GM12878 (cell line): ENCODE data around the gene DIAPH2. TPM values are rescaled to one million over a fixed set of nuclear protein-coding genes. Genes with fewer than 3 reads are reported as not detected.

ENCODE experiments used
- ATAC-seq: fragments of 200-7000 bp; cut with Tn5 transposase; 3 replicates; pipeline ENCODE4 v1.9.1; 2020; ENCODE audit warnings: mild to moderate bottlenecking, moderate library complexity
- BruUV-seq: library from RNA; stranded (reverse); fragments of 400-500 nt; replicated peaks from 2 replicates; lab custom pipeline; 2021; lab: Mats Ljungman, UMichigan
- CTCF ChIA-PET: fragments of 300-600 bp; sonication (Branson Sonifier 250); formaldehyde crosslinking; extraction: SDS; loops from one replicate; lab custom pipeline; 2021; ENCODE audit warnings: inconsistent platforms; lab: Yijun Ruan, JAX
- POLR2A ChIA-PET: fragments of 350-600 bp; formaldehyde crosslinking; extraction: SDS; loops from one replicate; lab custom pipeline; 2021; ENCODE audit warnings: inconsistent platforms; lab: Charles Lee
- RAD21 ChIA-PET: fragments of 300-600 bp; sonication (Branson Sonifier 250); formaldehyde crosslinking; loops from one replicate; lab custom pipeline; 2023; ENCODE audit warnings: antibody characterized with exemption; ENCODE audit not compliant: unreplicated experiment; lab: Charles Lee
- SMC1A ChIA-PET: fragments of 300-600 bp; sonication (Branson Sonifier 250); formaldehyde crosslinking; loops from one replicate; lab custom pipeline; 2023; ENCODE audit not compliant: unreplicated experiment, uncharacterized antibody; lab: Charles Lee
- DNase-seq: peaks from one replicate; pipeline ENCODE4 v3.0.0-alpha.2; 2011; ENCODE audit warnings: low read depth, low spot score
- FAIRE-seq: peaks from 3 replicates; lab custom pipeline; 2011; peaks lifted over from hg19 to GRCh38; lab: Jason Lieb, UNC
- H2AFZ ChIP-seq: 2 replicates; pipeline ENCODE4 v1.6.0; 2011; ENCODE audit warnings: low read depth, low read length, control low read depth; ENCODE audit not compliant: control insufficient read depth
- H3K27ac ChIP-seq: 2 replicates; pipeline ENCODE4 v1.5.1; 2011; ENCODE audit warnings: control low read depth; ENCODE audit not compliant: control insufficient read depth, insufficient read depth
- H3K27me3 ChIP-seq, 2 experiments: replicated peaks in 1 of 2; 2 replicates each; pipeline versions ENCODE4 v1.6.0 to v1.6.1; 2011; ENCODE audit warnings: low read length in 1 of 2; ENCODE audit not compliant: control insufficient read depth in 2 of 2, insufficient read depth in 2 of 2
- H3K36me3 ChIP-seq, 2 experiments: 2 replicates each; pipeline ENCODE4 v1.5.1; 2011; ENCODE audit warnings: low read length in 1 of 2; ENCODE audit not compliant: control insufficient read depth in 2 of 2, insufficient read depth in 2 of 2
- H3K4me1 ChIP-seq: 2 replicates; pipeline ENCODE4 v1.6.1; 2011; ENCODE audit warnings: mild to moderate bottlenecking, low read length, moderate library complexity, mixed read lengths; ENCODE audit not compliant: control insufficient read depth, insufficient read depth
- H3K4me2 ChIP-seq: 2 replicates; pipeline ENCODE4 v1.6.0; 2011; ENCODE audit warnings: control low read depth; ENCODE audit not compliant: control insufficient read depth, insufficient read depth
- H3K4me3 ChIP-seq: fragments of 200-600 bp; sonication (generic); 2 replicates; pipeline ENCODE4 v1.5.1; 2016
- H3K79me2 ChIP-seq: 2 replicates; pipeline ENCODE4 v1.6.0; 2011; ENCODE audit warnings: low read length; ENCODE audit not compliant: control insufficient read depth, insufficient read depth
- H3K9ac ChIP-seq: 2 replicates; pipeline ENCODE4 v1.8.0; 2011; ENCODE audit warnings: low read length, control low read depth, mixed read lengths; ENCODE audit not compliant: control insufficient read depth, insufficient read depth
- H3K9me3 ChIP-seq: replicated peaks from 3 replicates; pipeline ENCODE4 v1.5.1; 2011; ENCODE audit warnings: mild to moderate bottlenecking, low read length; ENCODE audit not compliant: control insufficient read depth, insufficient read depth
- H4K20me1 ChIP-seq: 2 replicates; pipeline ENCODE4 v1.6.0; 2011; ENCODE audit not compliant: control insufficient read depth, insufficient read depth
- DPF2 ChIP-seq: fragments of 450-650 bp; IDR thresholded peaks from 2 replicates; pipeline ENCODE4 v1.6.1; 2017; ENCODE audit warnings: mild to moderate bottlenecking
- HDGF ChIP-seq: fragments of 450-650 bp; IDR thresholded peaks from 2 replicates; pipeline ENCODE4 v1.6.1; 2016; ENCODE audit warnings: antibody characterized with exemption
- NBN ChIP-seq: fragments of 450-650 bp; IDR thresholded peaks from 2 replicates; pipeline ENCODE4 v1.6.1; 2016
- POU2F2 ChIP-seq: IDR thresholded peaks from 3 replicates; pipeline ENCODE4 v1.6.1; 2011; ENCODE audit warnings: low read depth, mild to moderate bottlenecking, low read length, borderline replicate concordance
- REST ChIP-seq: IDR thresholded peaks from 2 replicates; pipeline ENCODE4 v1.6.1; 2012; ENCODE audit warnings: mild to moderate bottlenecking, low read depth, low read length
- SUPT20H ChIP-seq: IDR thresholded peaks from 2 replicates; pipeline ENCODE4 v1.6.1; 2011; ENCODE audit warnings: low read depth, mild to moderate bottlenecking, low read length, moderate library complexity, borderline replicate concordance; ENCODE audit not compliant: control insufficient read depth
- SUZ12 ChIP-seq: fragments of 200-600 bp; sonication (generic); IDR thresholded peaks from one replicate; pipeline ENCODE4 v1.6.1; 2018; ENCODE audit warnings: antibody characterized with exemption, mild to moderate bottlenecking; ENCODE audit not compliant: unreplicated experiment
- ZBTB33 ChIP-seq: fragments of 450-650 bp; IDR thresholded peaks from 2 replicates; pipeline ENCODE4 v1.6.1; 2017; ENCODE audit warnings: mild to moderate bottlenecking
- WGBS: methylation state at CpG from one replicate; pipeline ENCODE4 v1.1.6; 2016; ENCODE audit warnings: low lambda C conversion rate; ENCODE audit not compliant: insufficient replicate concordance, insufficient coverage; ENCODE audit errors: missing lambda C conversion rate; 5-methylcytosine and 5-hydroxymethylcytosine counted together
- in situ Hi-C: fragments of 300-500 bp; cut with MboI; formaldehyde crosslinking; loops from 9 replicates; pipeline ENCODE4 v1.14.3; 2018; ENCODE audit warnings: mixed read lengths
- intact Hi-C: fragments of 100-400 bp; cut with micrococcal nuclease; formaldehyde crosslinking; loops from one replicate; pipeline ENCODE4 v1.14.2; 2022; ENCODE audit not compliant: unreplicated experiment
- polyA plus RNA-seq, 11 experiments: library from polyadenylated mRNA; depleted of rRNA in 4 of 11; unstranded in 6 of 11; stranded (reverse) in 5 of 11; fragments of >200 nt; fragmentation: Nextera tagmentation in 4 of 11; fragmentation: Illumina TruSeq in 1 of 11; extraction: Ambion mirVana in 4 of 11; extraction: Trizol in 1 of 11; gene quantifications; 1 replicate in 1 of 11; 2 replicates in 10 of 11; pipeline versions ENCODE4 v1.2.1 to v1.2.3, GENCODE V29; 2011 to 2016; ENCODE audit warnings: inconsistent platforms in 2 of 11, missing spikeins in 2 of 11, low read depth in 1 of 11
- total RNA-seq, 4 experiments: library from RNA; depleted of rRNA in 3 of 4; stranded (reverse); fragments of >200 nt in 3 of 4; fragmentation: Illumina TruSeq in 1 of 4; extraction: Trizol in 1 of 4; gene quantifications; 2 replicates each; pipeline versions ENCODE4 v1.2.1 to v1.2.3, GENCODE V29; 2013 to 2021

The DIAPH2 gene
- total and polyA plus RNA-seq, 10 of the 15 experiments (the other 5 are each of a cell fraction or from before 2014, with no cell fraction given): 2.2 to 16.6 (median 8.8) TPM

DNA sequence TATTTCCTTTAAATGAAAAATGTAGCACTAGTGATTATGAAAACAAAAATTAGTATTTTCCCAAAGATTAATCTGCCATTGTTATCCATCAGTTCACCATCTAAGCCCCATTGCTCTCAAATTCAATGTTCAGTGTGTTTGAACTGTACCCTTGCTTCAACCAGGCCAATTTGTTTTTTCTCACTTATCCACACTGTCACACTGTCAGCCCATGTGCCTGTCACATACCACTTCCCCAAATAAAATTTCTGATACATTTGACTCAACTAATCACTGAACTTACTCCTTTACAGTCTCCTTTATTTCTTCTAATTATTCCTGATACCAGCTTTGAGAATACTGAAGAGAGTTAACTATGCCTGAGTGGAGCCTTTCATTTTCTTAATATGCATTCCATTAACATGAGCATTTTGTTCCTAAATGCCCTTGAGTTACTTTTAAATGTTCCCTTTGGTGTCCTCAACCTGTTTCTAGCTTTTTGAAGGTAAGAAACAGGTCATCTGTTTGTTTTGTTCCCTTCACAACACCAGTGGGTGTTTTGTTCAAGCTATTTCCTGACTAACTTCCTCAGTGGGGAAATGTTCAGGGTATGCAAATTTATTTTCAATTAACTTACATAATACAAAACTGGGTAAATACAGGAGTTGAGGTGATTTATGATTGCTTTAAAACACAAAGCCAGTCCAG, 316.2 kb downstream of the DIAPH2 start:
- in situ Hi-C loops (no loop called here), intact Hi-C loops (no loop called here)
- H4K20me1 ChIP-seq: no peaks in the 10 kb centered on the region
- H3K27me3 ChIP-seq: no peaks in the 10 kb centered on the region
- DNase-seq: no peak
- no peak overlapping the region for H3K4me2 ChIP-seq
- no peaks in the 10 kb centered on the region for H3K36me3 ChIP-seq
- no TSS peak for BruUV-seq
- no peaks in the 10 kb centered on the region for H3K4me1 ChIP-seq
- H3K9me3 ChIP-seq: no peaks in the 10 kb centered on the region
- SMC1A ChIA-PET: interaction anchor here (0.6 kb wide), 1 partner anchor 174 kb away, joined by 3 read pairs; no protein-coding TSS in a partner anchor
- no peak overlapping the region for H3K9ac ChIP-seq
- no peak for FAIRE-seq
- no peak overlapping the region for H3K4me3 ChIP-seq
- TF ChIP-seq SUPT20H (no peak), POU2F2 (no peak), SUZ12 (no peak), NBN (no peak)
- no peak overlapping the region for H2AFZ ChIP-seq
- RAD21 ChIA-PET: no interaction called here
- ATAC-seq: no peak
- POLR2A ChIA-PET: no interaction called here
- H3K27ac ChIP-seq: no peak overlapping the region
- CTCF ChIA-PET: no interaction called here
- no peaks in the 10 kb centered on the region for H3K79me2 ChIP-seq

- DNase-seq (no peak), ATAC-seq (no peak)
- Histone ChIP-seq H4K20me1 (no peaks in the 10 kb centered on the region), H3K36me3 (no peaks in the 10 kb centered on the region)
- RAD21 ChIA-PET: no interaction called here
- no TSS peak for BruUV-seq
- intact Hi-C loops: no loop called here
- TF ChIP-seq ZBTB33 (no peak), REST (peak; percentile 37; the same call in 1 of the 2 replicates), HDGF (no peak), DPF2 (no peak)
- TF ChIP-seq, all 136 proteins: peak for 1
- no peak overlapping the region for H2AFZ ChIP-seq
- H3K4me2 ChIP-seq: no peak overlapping the region
- no peaks in the 10 kb centered on the region for H3K27me3 ChIP-seq
- no peak for FAIRE-seq
- WGBS: 41% methylated on average over 3 of the region's 3 CpGs
- no peaks in the 10 kb centered on the region for H3K4me1 ChIP-seq
- H3K4me3 ChIP-seq: no peak overlapping the region
- H3K27ac ChIP-seq: no peak overlapping the region
- no peaks in the 10 kb centered on the region for H3K9me3 ChIP-seq
- no peaks in the 10 kb centered on the region for H3K79me2 ChIP-seq
- in situ Hi-C loops: no loop called here
- POLR2A ChIA-PET: no interaction called here
- SMC1A ChIA-PET: no interaction called here
- H3K9ac ChIP-seq: no peak overlapping the region
- CTCF ChIA-PET: no interaction called here
Measured at GRCh38 chrX:97006167-97006566, 321.5 kb downstream of the DIAPH2 start.
